ENCODE measurements around the gene HOXA11. TPM values are rescaled to one million over a fixed set of nuclear protein-coding genes. Genes with fewer than 3 reads are reported as not detected.

The HOXA11 gene
- total and polyA plus RNA-seq, 2 of the 4 experiments (the other 2 are of a cell fraction), result 0.05 TPM; not detected in 1

GRCh38 chr7:27220440-27220955 lies 35.5 kb upstream of the HOXA11 start:
- Histone ChIP-seq H3K4me2 (ENCODE audit: low read depth, low read length) (no peak overlapping the region), H2BK5ac (ENCODE audit: low read depth, low read length, poor library complexity, severe bottlenecking) (no peak overlapping the region), H3K56ac (ENCODE audit: extremely low read depth, insufficient read depth, low read length) (no peak overlapping the region), H3K27ac (ENCODE audit: insufficient read depth, low read length) (no peak overlapping the region), H3K4ac (ENCODE audit: low read depth, low read length) (no peak overlapping the region), H2BK120ac (ENCODE audit: low read depth, low read length) (no peak overlapping the region), H3K4me3 (ENCODE audit: insufficient read depth, low read depth, low read length) (no peak overlapping the region), H2AK9ac (replicated peaks; ENCODE audit: low read depth, low read length, poor library complexity) (no peak overlapping the region), H3K9ac (ENCODE audit: low read depth, low read length) (no peak overlapping the region), H4K8ac (ENCODE audit: low read depth in 2 of 2, low read length in 2 of 2) (no peak overlapping the region), H3K9me3 (ENCODE audit: control insufficient read depth, insufficient read depth, low read length) (peaks cover 7% of the 10 kb centered on the region; the same call in 1 of the 2 replicates), H3K27me3 (ENCODE audit: control insufficient read depth, insufficient read depth, low read length) (peaks cover 79% of the 10 kb centered on the region), H2AK5ac (ENCODE audit: low read depth, low read length) (no peak overlapping the region), H3K9me1 (ENCODE audit: insufficient read depth, low read length) (no peaks in the 10 kb centered on the region), H2AFZ (replicated peaks; ENCODE audit: low read length, poor library complexity) (peak overlapping the region; percentile 76), H2BK20ac (ENCODE audit: low read depth, low read length) (no peak overlapping the region), H3K79me1 (ENCODE audit: low read depth in 1 of 2, low read length in 2 of 2) (no peaks in the 10 kb centered on the region), H4K5ac (ENCODE audit: low read depth, low read length) (no peak overlapping the region), H3K14ac (replicated peaks; ENCODE audit: low read depth, low read length) (no peak overlapping the region), H3K4me1 (ENCODE audit: control insufficient read depth, insufficient read depth, low read length) (no peaks in the 10 kb centered on the region), H3K18ac (ENCODE audit: low read depth, low read length) (no peak overlapping the region), H2BK15ac (ENCODE audit: low read depth, low read length) (no peak overlapping the region), H4K20me1 (ENCODE audit: insufficient read depth, low read length) (no peaks in the 10 kb centered on the region), H4K91ac (ENCODE audit: insufficient read depth, low read depth, low read length) (no peak overlapping the region), H3K36me3 (ENCODE audit: control insufficient read depth, insufficient read depth, low read length) (no peaks in the 10 kb centered on the region), H3K23ac (ENCODE audit: low read depth, low read length) (no peak overlapping the region)
- DNase-seq (no peak), ATAC-seq (ENCODE audit: low read depth) (peak; percentile 29; the same call in 1 of the 2 replicates)
- TF ChIP-seq CHD1 (IDR thresholded peaks at IDR 0.05; ENCODE audit: low read depth, low read length), result no peak
- TF ChIP-seq MXI1 (IDR thresholded peaks at IDR 0.05; ENCODE audit: borderline replicate concordance, low read depth, low read length), result no peak
- TF ChIP-seq MAFK (IDR thresholded peaks at IDR 0.05; ENCODE audit: low read depth, low read length), result no peak
- no peak for TF ChIP-seq NFE2L2 (IDR thresholded peaks at IDR 0.05; ENCODE audit: low read depth, low read length)
- no peak for TF ChIP-seq FOS (IDR thresholded peaks at IDR 0.05; ENCODE audit: low read depth, low read length)
- no peak for TF ChIP-seq SMC3 (IDR thresholded peaks at IDR 0.05; ENCODE audit: low read depth, low read length)
- TF ChIP-seq RCOR1 (IDR thresholded peaks at IDR 0.05; ENCODE audit: insufficient replicate concordance, low read length), result no peak
- no peak for TF ChIP-seq CTCF (conservative IDR thresholded peaks at IDR 0.05; ENCODE audit: low read depth, low read length)
- no peak for TF ChIP-seq RAD21 (IDR thresholded peaks at IDR 0.05; ENCODE audit: low read length)
- no peak for TF ChIP-seq ELK1 (IDR thresholded peaks at IDR 0.05; ENCODE audit: borderline replicate concordance, low read depth, low read length)
- TF ChIP-seq USF2 (IDR thresholded peaks at IDR 0.05; ENCODE audit: low read depth, low read length), result no peak
- TF ChIP-seq POLR2A (IDR thresholded peaks at IDR 0.05; ENCODE audit: low read depth, low read length), result no peak
- no peak for TF ChIP-seq MAZ (IDR thresholded peaks at IDR 0.05; ENCODE audit: borderline replicate concordance, low read depth, low read length)
- TF ChIP-seq BHLHE40 (IDR thresholded peaks at IDR 0.05; ENCODE audit: low read depth, low read length), result no peak
- no peak for TF ChIP-seq RFX5 (IDR thresholded peaks at IDR 0.05; ENCODE audit: low read depth, low read length)
- TF ChIP-seq CEBPB (IDR thresholded peaks at IDR 0.05; ENCODE audit: low read depth, low read length), result no peak
- intact Hi-C loops (cut with micrococcal nuclease) (no loop called here), in situ Hi-C loops (cut with MboI; ENCODE audit: low sequenced_read_pairs) (no loop called here), dilution Hi-C loops (cut with HindIII; ENCODE audit: low sequenced_read_pairs, unreplicated experiment) (no loop called here)
- WGBS, 2 experiments (ENCODE audit: extremely low coverage in 2 of 2, insufficient read length in 1 of 2), result 0% methylated on average over 6 of the region's 45 CpGs; no CpG with 5 or more reads in 1 of the 2 experiments
- no TSS peak for BruUV-seq (replicated peaks)
- ChIA-PET POLR2A (ENCODE audit: unreplicated experiment) (no interaction called here), CTCF (no interaction called here)

Data from IMR-90 (cell line).